Thymus (tissue), 14 donors: ENCODE results near the gene MYLIP. TPM values are rescaled to one million over a fixed set of nuclear protein-coding genes. Genes with fewer than 3 reads are reported as not detected.

Experiments
- DNase-seq, 9 donors: peaks; one replicate each; pipeline ENCODE4 v3.0.0-alpha.2; 2013; ENCODE audit warnings: low spot score in 9 of 9, low read depth in 6 of 9, missing footprints in 1 of 9
- H3K27ac ChIP-seq, 2 donors: one replicate each; pipeline ENCODE4 v1.5.1; 2013; ENCODE audit warnings: control low read depth in 1 of 2, low read depth in 1 of 2, low read length in 1 of 2, mild to moderate bottlenecking in 1 of 2, moderate library complexity in 1 of 2
- H3K27me3 ChIP-seq, 2 donors: one replicate each; pipeline ENCODE4 v1.5.1; 2013; ENCODE audit warnings: low read length in 1 of 2; ENCODE audit not compliant: control insufficient read depth in 2 of 2, insufficient read depth in 1 of 2
- H3K36me3 ChIP-seq, 2 donors: one replicate each; pipeline ENCODE4 v1.5.1; 2013; ENCODE audit warnings: low read length in 1 of 2, mild to moderate bottlenecking in 1 of 2, moderate library complexity in 1 of 2; ENCODE audit not compliant: control insufficient read depth in 2 of 2, insufficient read depth in 2 of 2
- H3K4me1 ChIP-seq, 2 donors: one replicate each; pipeline ENCODE4 v1.5.1; 2013; ENCODE audit warnings: low read length in 2 of 2; ENCODE audit not compliant: control insufficient read depth in 2 of 2, insufficient read depth in 2 of 2
- H3K4me3 ChIP-seq, 2 donors: one replicate each; pipeline ENCODE4 v1.5.1; 2013; ENCODE audit warnings: low read length in 2 of 2, control low read depth in 1 of 2, mild to moderate bottlenecking in 1 of 2
- H3K9me3 ChIP-seq, 2 donors: one replicate each; pipeline ENCODE4 v1.5.1; 2013; ENCODE audit warnings: low read length in 1 of 2, mild to moderate bottlenecking in 1 of 2; ENCODE audit not compliant: control insufficient read depth in 2 of 2, insufficient read depth in 1 of 2
- WGBS: extraction: QIAGEN DNeasy Blood & Tissue Kit; methylation state at CpG from one replicate; pipeline ENCODE4 v1.1.7; 2013; 5-methylcytosine and 5-hydroxymethylcytosine counted together
- long read RNA-seq, 10 donors: transcript quantifications; one replicate each; lab custom pipeline, GENCODE V29; 2026
- polyA plus RNA-seq: library from polyadenylated mRNA; stranded (reverse); fragments of 200-250 nt; gene quantifications from one replicate; pipeline ENCODE4 v1.2.3, GENCODE V29; 2013
- total RNA-seq: library from RNA; stranded (reverse); fragments of 120-200 nt; gene quantifications from one replicate; pipeline ENCODE4 v1.2.4, GENCODE V29; 2013
- donor health status: healthy.

Gene MYLIP
- 11.8 TPM for total RNA-seq
- 25.5 TPM for polyA plus RNA-seq
- long read RNA-seq, donor 1, result 0 reads
- long read RNA-seq, donor 2, result 0 reads
- long read RNA-seq, donor 3, result 0 reads
- long read RNA-seq, donor 4, partial matches to known transcripts, result 0 of 2 reads
- long read RNA-seq, donor 4, other reads (novel, unspliced or antisense), result 0 of 2 reads
- long read RNA-seq, donor 5, partial matches to known transcripts, result 5 of 7 reads
- long read RNA-seq, donor 5, other reads (novel, unspliced or antisense), result 0 of 7 reads
- long read RNA-seq, donor 6, partial matches to known transcripts, result 0 of 2 reads
- long read RNA-seq, donor 6, other reads (novel, unspliced or antisense), result 0 of 2 reads
- long read RNA-seq, donor 7, partial matches to known transcripts, result 0 of 3 reads
- long read RNA-seq, donor 7, other reads (novel, unspliced or antisense), result 0 of 3 reads
- long read RNA-seq, donor 8, partial matches to known transcripts, result 0 of 2 reads
- long read RNA-seq, donor 8, other reads (novel, unspliced or antisense), result 0 of 2 reads
- long read RNA-seq, donor 9, result 0 reads
- long read RNA-seq, donor 10, result 0 reads

GRCh38 chr6:16128759-16129622 is at the start of gene MYLIP:
TSS of gene MYLIP (plus strand) at chr6:16129086. CDS start at chr6:16129323, 237 bp downstream.
- H3K9me3 ChIP-seq, result no peaks in the 10 kb centered on the region
- under 1% methylated on average over 95 of the region's 95 CpGs for WGBS
- H3K36me3 ChIP-seq, result no peaks in the 10 kb centered on the region
- H3K27me3 ChIP-seq, result peaks cover 0 to 12% of the 10 kb centered on the region in 2 donors
- peak within 1 kb of the TSS; percentile 76 to 82 for H3K4me3 ChIP-seq
- peak within 1 kb of the TSS; percentile 79 to 96 for H3K27ac ChIP-seq
- peaks cover 4 to 17% of the 10 kb centered on the region in 2 donors for H3K4me1 ChIP-seq
- DNase-seq, result peak; percentile 74 to 97 (median 91)

DNA sequence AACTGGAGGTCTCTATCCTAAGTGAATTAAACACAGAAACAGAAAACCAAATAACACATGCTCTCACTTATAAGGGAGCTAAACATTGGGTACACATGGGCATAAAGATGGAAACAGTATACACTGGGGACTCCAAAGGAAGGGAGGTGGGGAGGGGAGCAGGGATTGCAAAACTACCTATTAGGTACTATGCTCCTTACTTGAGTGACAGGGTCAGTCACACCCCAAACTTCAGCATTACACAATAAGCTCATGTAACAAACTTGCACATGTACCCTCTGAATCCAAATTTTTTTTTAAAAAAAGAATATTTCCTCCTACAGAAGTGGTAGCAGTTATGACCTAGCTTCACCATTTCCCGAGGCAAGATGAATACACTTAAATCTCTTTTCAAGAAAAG is 49.5 kb upstream of the MYLIP start:
- H3K36me3 ChIP-seq, result no peaks in the 10 kb centered on the region
- no peak overlapping the region for H3K4me3 ChIP-seq
- H3K27ac ChIP-seq, result no peak overlapping the region
- H3K4me1 ChIP-seq, result no peaks in the 10 kb centered on the region
- H3K9me3 ChIP-seq, result no peaks in the 10 kb centered on the region
- DNase-seq, result no peak
- no peaks in the 10 kb centered on the region for H3K27me3 ChIP-seq
- WGBS, result 0% methylated on average over 1 of the region's 1 CpG

DNA sequence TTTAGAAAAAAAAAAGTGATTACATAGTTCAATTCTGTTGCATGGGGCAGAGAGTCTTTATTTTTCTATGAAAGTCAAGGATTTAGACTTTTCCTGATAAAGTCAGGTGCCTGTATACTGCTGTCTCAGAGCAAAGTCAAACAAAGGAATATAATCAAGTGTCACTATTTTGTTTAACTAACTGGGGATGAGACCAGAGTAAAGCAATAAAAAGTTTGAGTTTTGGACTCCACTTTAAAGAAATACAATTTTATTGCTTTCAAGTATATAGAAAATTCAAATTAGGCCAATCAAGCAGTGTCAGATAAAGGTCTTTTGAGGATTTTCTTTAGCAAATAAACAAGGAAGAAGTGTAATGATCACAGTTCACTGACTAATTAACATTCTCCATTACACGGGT is 48.7 kb upstream of the MYLIP start:
- Histone ChIP-seq H3K4me3 (no peak overlapping the region), H3K27me3 (no peaks in the 10 kb centered on the region), H3K27ac (no peak overlapping the region), H3K36me3 (no peaks in the 10 kb centered on the region), H3K4me1 (no peaks in the 10 kb centered on the region), H3K9me3 (no peaks in the 10 kb centered on the region)
- 97% methylated on average over 1 of the region's 1 CpG for WGBS
- no peak for DNase-seq

DNA sequence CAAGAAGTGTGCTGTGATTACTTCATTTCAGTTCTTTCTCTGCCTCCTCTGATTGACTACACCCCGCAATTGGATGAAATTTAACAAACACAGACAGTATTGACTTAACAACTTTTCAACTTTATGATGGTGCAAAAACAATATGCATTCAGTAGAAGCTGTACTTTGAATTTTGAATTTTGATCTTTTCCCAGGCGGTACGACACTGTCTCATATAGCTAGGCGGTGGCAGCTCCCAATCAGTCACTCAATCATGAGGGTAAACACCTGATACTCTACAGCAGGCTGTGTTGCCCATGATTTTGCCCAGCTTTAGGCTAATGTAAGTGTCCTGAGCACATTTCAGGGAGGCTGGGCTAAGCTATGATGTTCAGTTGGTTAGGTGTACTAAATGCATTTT is 47.6 kb upstream of the MYLIP start:
- no peaks in the 10 kb centered on the region for H3K36me3 ChIP-seq
- H3K9me3 ChIP-seq, result no peaks in the 10 kb centered on the region
- no peak overlapping the region for H3K4me3 ChIP-seq
- WGBS, result 98% methylated on average over 4 of the region's 4 CpGs
- no peaks in the 10 kb centered on the region for H3K27me3 ChIP-seq
- DNase-seq, result no peak
- H3K4me1 ChIP-seq, result no peaks in the 10 kb centered on the region
- no peak overlapping the region for H3K27ac ChIP-seq

DNA sequence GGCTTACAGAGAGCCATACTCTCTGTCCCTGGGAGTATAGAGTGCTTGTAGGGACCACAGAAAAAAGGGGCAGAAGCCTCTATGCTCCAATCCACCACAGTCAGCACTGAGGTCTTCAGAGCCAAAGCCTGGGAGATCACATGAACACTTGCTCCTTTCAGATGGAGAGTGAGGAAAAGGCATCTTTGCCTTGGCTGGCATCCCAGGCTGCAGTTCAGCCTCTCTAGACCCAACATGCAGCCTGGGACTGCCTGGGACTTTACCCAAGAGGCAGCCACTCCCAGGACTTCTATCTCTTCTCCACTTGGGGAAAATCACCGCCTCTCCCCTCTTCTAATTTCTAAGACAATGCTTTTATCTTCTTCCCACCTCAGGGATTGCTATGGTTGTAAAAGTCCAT is 46.5 kb upstream of the MYLIP start:
- no peak overlapping the region for H3K27ac ChIP-seq
- H3K4me3 ChIP-seq, result no peak overlapping the region
- no peak for DNase-seq
- WGBS, result 96% methylated on average over 1 of the region's 1 CpG
- H3K9me3 ChIP-seq, result no peaks in the 10 kb centered on the region
- no peaks in the 10 kb centered on the region for H3K27me3 ChIP-seq
- H3K4me1 ChIP-seq, result no peaks in the 10 kb centered on the region
- H3K36me3 ChIP-seq, result no peaks in the 10 kb centered on the region

DNA sequence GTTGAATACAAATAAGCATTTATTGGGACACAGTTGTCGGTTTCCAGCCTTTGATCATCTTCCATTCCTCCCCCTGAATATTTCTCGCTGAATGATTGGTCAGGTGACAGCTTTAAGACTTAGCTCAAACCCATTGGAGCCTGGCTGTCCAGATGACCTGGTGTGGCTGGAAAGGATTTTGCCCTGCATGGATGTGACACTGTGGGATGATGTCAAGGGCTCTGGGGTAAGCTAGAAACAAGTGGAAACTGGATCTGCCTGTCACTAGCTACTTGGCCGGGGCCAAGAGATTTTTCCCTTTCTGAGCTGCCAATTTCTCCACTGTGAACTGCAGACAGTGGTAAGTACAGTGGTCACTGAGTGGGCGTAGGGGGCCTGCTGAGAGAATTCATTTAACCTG is 41.9 kb upstream of the MYLIP start:
- Histone ChIP-seq H3K27ac (no peak overlapping the region), H3K9me3 (no peaks in the 10 kb centered on the region), H3K4me1 (no peaks in the 10 kb centered on the region), H3K4me3 (no peak overlapping the region), H3K27me3 (no peaks in the 10 kb centered on the region), H3K36me3 (no peaks in the 10 kb centered on the region)
- no peak for DNase-seq
- 72% methylated on average over 4 of the region's 4 CpGs for WGBS

DNA sequence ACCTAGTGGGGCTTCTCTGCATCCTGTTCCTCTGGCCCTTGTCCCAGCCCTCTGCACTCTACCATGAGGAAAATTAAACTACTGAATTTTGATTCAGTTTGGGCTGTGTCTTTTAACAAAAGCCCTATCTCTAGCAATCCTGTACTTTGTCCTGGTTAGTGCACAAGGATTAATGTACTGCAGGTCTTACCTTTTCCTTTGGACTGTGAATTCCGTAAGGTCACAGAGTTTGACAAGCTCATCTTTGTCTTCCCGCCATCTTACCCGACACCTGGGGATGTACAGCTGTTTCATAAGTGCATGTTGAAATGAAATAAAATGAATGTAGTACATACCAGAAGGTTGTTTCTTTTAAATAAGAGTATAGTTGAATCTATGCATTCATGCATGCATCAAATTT is 41.5 kb upstream of the MYLIP start:
- 99% methylated on average over 3 of the region's 3 CpGs for WGBS
- Histone ChIP-seq H3K36me3 (no peaks in the 10 kb centered on the region), H3K4me3 (no peak overlapping the region), H3K4me1 (no peaks in the 10 kb centered on the region), H3K27me3 (no peaks in the 10 kb centered on the region), H3K9me3 (no peaks in the 10 kb centered on the region), H3K27ac (no peak overlapping the region)
- no peak for DNase-seq

DNA sequence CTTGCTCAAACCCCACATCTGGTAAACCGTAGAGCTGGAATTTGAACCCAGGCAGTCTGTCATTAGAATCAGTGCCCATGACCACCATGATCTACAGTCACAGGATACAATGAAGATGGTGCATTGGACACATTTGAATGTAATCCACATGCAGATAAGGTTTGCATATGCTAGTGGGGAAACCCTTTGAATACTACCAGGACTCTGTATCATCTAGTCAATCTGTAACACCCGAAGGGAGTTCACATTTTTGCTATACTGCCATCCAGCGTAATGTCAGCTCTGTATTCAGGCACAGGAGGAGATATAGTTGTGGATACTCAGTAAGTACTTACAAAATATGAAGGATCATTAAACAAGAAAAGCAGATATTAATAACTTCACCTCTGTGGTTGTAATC is 40.5 kb upstream of the MYLIP start:
- 98% methylated on average over 3 of the region's 3 CpGs for WGBS
- Histone ChIP-seq H3K36me3 (no peaks in the 10 kb centered on the region), H3K4me1 (no peaks in the 10 kb centered on the region), H3K4me3 (no peak overlapping the region), H3K27ac (no peak overlapping the region), H3K9me3 (no peaks in the 10 kb centered on the region), H3K27me3 (no peaks in the 10 kb centered on the region)
- no peak for DNase-seq
